Liver (tissue), 9 donors: ENCODE measurements around the gene MEN1. TPM values are rescaled to one million over a fixed set of nuclear protein-coding genes. Genes with fewer than 3 reads are reported as not detected.

Experiments used
- DNase-seq: peaks from one replicate; pipeline ENCODE4 v3.0.0-alpha.2; 2017; ENCODE audit warnings: low spot score
- H3K27ac ChIP-seq, 2 donors: one replicate each; pipeline ENCODE4 v1.7.0; 2013; ENCODE audit warnings: inconsistent platforms in 2 of 2, low read length in 2 of 2, control low read depth in 1 of 2, low read depth in 1 of 2, mild to moderate bottlenecking in 1 of 2
- H3K27me3 ChIP-seq, 4 donors: one replicate each; pipeline versions ENCODE4 v1.6.1 to v1.7.0; 2013; ENCODE audit warnings: low read length in 3 of 4, inconsistent platforms in 1 of 4, mild to moderate bottlenecking in 1 of 4, moderate library complexity in 1 of 4; ENCODE audit not compliant: control insufficient read depth in 4 of 4, insufficient read depth in 4 of 4
- H3K36me3 ChIP-seq, 4 donors: one replicate each; pipeline versions ENCODE4 v1.6.1 to v1.7.0; 2013; ENCODE audit warnings: low read length in 3 of 4, mild to moderate bottlenecking in 3 of 4, low read depth in 1 of 4, moderate library complexity in 1 of 4; ENCODE audit not compliant: control insufficient read depth in 4 of 4, insufficient read depth in 3 of 4
- H3K4me1 ChIP-seq, 4 donors: one replicate each; pipeline versions ENCODE4 v1.6.1 to v1.7.0; 2013; ENCODE audit warnings: low read length in 3 of 4, mild to moderate bottlenecking in 3 of 4, moderate library complexity in 1 of 4; ENCODE audit not compliant: control insufficient read depth in 4 of 4, insufficient read depth in 4 of 4
- H3K4me3 ChIP-seq, 3 donors: one replicate each; pipeline versions ENCODE4 v1.6.1 to v1.7.0; 2013; ENCODE audit warnings: low read length in 3 of 3, control low read depth in 1 of 3, low read depth in 1 of 3, mild to moderate bottlenecking in 1 of 3
- H3K9ac ChIP-seq, 2 donors: one replicate each; pipeline ENCODE4 v1.7.0; 2013; ENCODE audit warnings: low read length in 2 of 2, mild to moderate bottlenecking in 2 of 2, moderate library complexity in 2 of 2, control low read depth in 1 of 2, low read depth in 1 of 2
- H3K9me3 ChIP-seq, 4 donors: one replicate each; pipeline versions ENCODE4 v1.6.1 to v1.7.0; 2013; ENCODE audit warnings: low read length in 3 of 4; ENCODE audit not compliant: control insufficient read depth in 4 of 4
- EGR1 ChIP-seq, 2 donors: IDR thresholded peaks; 2 replicates each; pipeline ENCODE4 v1.6.1; 2016 to 2018; ENCODE audit warnings: antibody characterized with exemption in 2 of 2, low read depth in 2 of 2
- FOXA1 ChIP-seq: IDR thresholded peaks from 2 replicates; pipeline ENCODE4 v1.6.1; 2016; ENCODE audit warnings: antibody characterized with exemption
- GABPA ChIP-seq, 2 donors: IDR thresholded peaks in 1 of 2; conservative IDR thresholded peaks in 1 of 2; 2 replicates each; pipeline ENCODE4 v1.6.1; 2016; ENCODE audit warnings: antibody characterized with exemption in 2 of 2, mild to moderate bottlenecking in 1 of 2, moderate library complexity in 1 of 2
- HNF4A ChIP-seq, 2 donors: conservative IDR thresholded peaks; 2 replicates each; pipeline ENCODE4 v1.6.1; 2016; ENCODE audit warnings: antibody characterized with exemption in 2 of 2, mild to moderate bottlenecking in 2 of 2
- HNF4G ChIP-seq: IDR thresholded peaks from 2 replicates; pipeline ENCODE4 v1.6.1; 2016; ENCODE audit warnings: antibody characterized with exemption
- NR2F2 ChIP-seq: IDR thresholded peaks from 2 replicates; pipeline ENCODE4 v1.6.1; 2016; ENCODE audit warnings: antibody characterized with exemption
- RXRA ChIP-seq, 2 donors: IDR thresholded peaks; 2 replicates each; pipeline ENCODE4 v1.6.1; 2017 to 2018; ENCODE audit warnings: antibody characterized with exemption in 2 of 2, mild to moderate bottlenecking in 1 of 2
- SP1 ChIP-seq: IDR thresholded peaks from 2 replicates; pipeline ENCODE4 v1.6.1; 2018; ENCODE audit warnings: antibody characterized with exemption, mild to moderate bottlenecking
- TAF1 ChIP-seq: conservative IDR thresholded peaks from 2 replicates; pipeline ENCODE4 v1.6.1; 2016; ENCODE audit warnings: antibody characterized with exemption, mild to moderate bottlenecking
- YY1 ChIP-seq: IDR thresholded peaks from 2 replicates; pipeline ENCODE4 v1.6.1; 2016; ENCODE audit warnings: antibody characterized with exemption, mild to moderate bottlenecking
- WGBS: extraction: QIAGEN DNeasy Blood & Tissue Kit; methylation state at CpG from one replicate; pipeline ENCODE4 v1.1.7; 2013; 5-methylcytosine and 5-hydroxymethylcytosine counted together
- polyA plus RNA-seq, 2 donors: library from polyadenylated mRNA; stranded (reverse) in 1 of 2; unstranded in 1 of 2; fragments of 200-250 nt in 1 of 2; fragments of >200 nt in 1 of 2; fragmentation: Nextera tagmentation in 1 of 2; extraction: Ambion mirVana in 1 of 2; gene quantifications; one replicate each; pipeline versions ENCODE4 v1.2.1 to v1.2.3, GENCODE V29; 2013 to 2015
- total RNA-seq, 2 donors: library from RNA; depleted of rRNA; stranded (reverse); fragments of >200 nt; gene quantifications; one replicate each; pipeline ENCODE4 v1.2.3, GENCODE V29; 2014
- TF ChIP-seq, protein P1 (sequence below): fragments of 150-350 bp; IDR thresholded peaks from 2 replicates; pipeline ENCODE4 v1.5.1; 2017; ENCODE audit warnings: improper control_type of control experiment, low read depth, low read length; ENCODE audit not compliant: missing input control
- TF ChIP-seq, protein P2 (sequence below): IDR thresholded peaks from 2 replicates; pipeline ENCODE4 v1.6.1; 2016; ENCODE audit warnings: antibody characterized with exemption
- TF ChIP-seq, protein P3 (sequence below): IDR thresholded peaks from 2 replicates; pipeline ENCODE4 v1.6.1; 2016; ENCODE audit warnings: antibody characterized with exemption
- TF ChIP-seq, protein P4 (sequence below): IDR thresholded peaks from 2 replicates; pipeline ENCODE4 v1.6.1; 2016; ENCODE audit warnings: antibody characterized with exemption, mild to moderate bottlenecking
- TF ChIP-seq, protein P5 (sequence below): IDR thresholded peaks from 2 replicates; pipeline ENCODE4 v1.6.1; 2016; ENCODE audit warnings: antibody characterized with exemption
- donor health status: healthy.
- donor health status: healthy.
- donor health status: healthy.
- donor health status: healthy.
- donor health status: healthy.

Gene MEN1
- total and polyA plus RNA-seq, 4 donors: 9.0 to 15.1 (median 13.4) TPM

DNA sequence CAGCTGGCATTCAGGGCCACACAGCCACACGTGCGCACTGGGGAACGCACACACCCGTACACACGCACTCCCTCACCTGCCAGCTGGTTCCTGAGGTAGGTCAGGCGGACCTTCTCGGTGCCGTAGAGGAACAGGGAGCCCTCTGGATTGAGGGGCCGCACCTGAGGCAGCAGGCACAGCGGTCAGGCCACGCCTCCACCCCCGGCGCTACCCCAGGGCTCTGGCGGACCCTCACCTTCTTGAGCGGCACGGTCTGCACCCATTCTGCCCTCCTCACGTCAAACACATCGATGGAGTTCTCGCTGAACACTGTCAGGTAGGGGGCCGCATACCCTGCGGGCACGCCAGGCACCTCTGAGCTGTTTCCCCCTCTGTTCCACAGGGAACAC lies 17.1 kb upstream of the MEN1 start:
- WGBS: 94% methylated on average over 22 of the region's 22 CpGs
- no peaks in the 10 kb centered on the region for H3K36me3 ChIP-seq

More for the DNA sequence above, 17.1 kb upstream of the MEN1 start:
- Histone ChIP-seq H3K9ac (no peak overlapping the region), H3K4me3 (no peak overlapping the region), H3K9me3 (no peaks in the 10 kb centered on the region), H3K27ac (no peak overlapping the region), H3K27me3 (no peaks in the 10 kb centered on the region), H3K4me1 (no peaks in the 10 kb centered on the region)
- TF ChIP-seq HNF4A (conservative IDR thresholded peaks at IDR 0.05): no peak
- no peak for TF ChIP-seq GABPA (IDR thresholded peaks at IDR 0.05 in 1 of 2, conservative IDR thresholded peaks at IDR 0.05 in 1 of 2)
- TF ChIP-seq EGR1 (IDR thresholded peaks at IDR 0.05; ENCODE audit: low read depth in 2 of 2): no peak
- TF ChIP-seq, protein P1, sequence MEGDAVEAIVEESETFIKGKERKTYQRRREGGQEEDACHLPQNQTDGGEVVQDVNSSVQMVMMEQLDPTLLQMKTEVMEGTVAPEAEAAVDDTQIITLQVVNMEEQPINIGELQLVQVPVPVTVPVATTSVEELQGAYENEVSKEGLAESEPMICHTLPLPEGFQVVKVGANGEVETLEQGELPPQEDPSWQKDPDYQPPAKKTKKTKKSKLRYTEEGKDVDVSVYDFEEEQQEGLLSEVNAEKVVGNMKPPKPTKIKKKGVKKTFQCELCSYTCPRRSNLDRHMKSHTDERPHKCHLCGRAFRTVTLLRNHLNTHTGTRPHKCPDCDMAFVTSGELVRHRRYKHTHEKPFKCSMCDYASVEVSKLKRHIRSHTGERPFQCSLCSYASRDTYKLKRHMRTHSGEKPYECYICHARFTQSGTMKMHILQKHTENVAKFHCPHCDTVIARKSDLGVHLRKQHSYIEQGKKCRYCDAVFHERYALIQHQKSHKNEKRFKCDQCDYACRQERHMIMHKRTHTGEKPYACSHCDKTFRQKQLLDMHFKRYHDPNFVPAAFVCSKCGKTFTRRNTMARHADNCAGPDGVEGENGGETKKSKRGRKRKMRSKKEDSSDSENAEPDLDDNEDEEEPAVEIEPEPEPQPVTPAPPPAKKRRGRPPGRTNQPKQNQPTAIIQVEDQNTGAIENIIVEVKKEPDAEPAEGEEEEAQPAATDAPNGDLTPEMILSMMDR: no peak
- TF ChIP-seq NR2F2: no peak
- no peak for TF ChIP-seq FOXA1
- TF ChIP-seq, protein P2, sequence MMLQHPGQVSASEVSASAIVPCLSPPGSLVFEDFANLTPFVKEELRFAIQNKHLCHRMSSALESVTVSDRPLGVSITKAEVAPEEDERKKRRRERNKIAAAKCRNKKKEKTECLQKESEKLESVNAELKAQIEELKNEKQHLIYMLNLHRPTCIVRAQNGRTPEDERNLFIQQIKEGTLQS: no peak
- TF ChIP-seq RXRA (IDR thresholded peaks at IDR 0.05): no peak
- TF ChIP-seq TAF1: no peak
- TF ChIP-seq, protein P3, sequence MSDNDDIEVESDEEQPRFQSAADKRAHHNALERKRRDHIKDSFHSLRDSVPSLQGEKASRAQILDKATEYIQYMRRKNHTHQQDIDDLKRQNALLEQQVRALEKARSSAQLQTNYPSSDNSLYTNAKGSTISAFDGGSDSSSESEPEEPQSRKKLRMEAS: no peak
- no peak for TF ChIP-seq HNF4G
- TF ChIP-seq SP1: no peak
- TF ChIP-seq, protein P4, sequence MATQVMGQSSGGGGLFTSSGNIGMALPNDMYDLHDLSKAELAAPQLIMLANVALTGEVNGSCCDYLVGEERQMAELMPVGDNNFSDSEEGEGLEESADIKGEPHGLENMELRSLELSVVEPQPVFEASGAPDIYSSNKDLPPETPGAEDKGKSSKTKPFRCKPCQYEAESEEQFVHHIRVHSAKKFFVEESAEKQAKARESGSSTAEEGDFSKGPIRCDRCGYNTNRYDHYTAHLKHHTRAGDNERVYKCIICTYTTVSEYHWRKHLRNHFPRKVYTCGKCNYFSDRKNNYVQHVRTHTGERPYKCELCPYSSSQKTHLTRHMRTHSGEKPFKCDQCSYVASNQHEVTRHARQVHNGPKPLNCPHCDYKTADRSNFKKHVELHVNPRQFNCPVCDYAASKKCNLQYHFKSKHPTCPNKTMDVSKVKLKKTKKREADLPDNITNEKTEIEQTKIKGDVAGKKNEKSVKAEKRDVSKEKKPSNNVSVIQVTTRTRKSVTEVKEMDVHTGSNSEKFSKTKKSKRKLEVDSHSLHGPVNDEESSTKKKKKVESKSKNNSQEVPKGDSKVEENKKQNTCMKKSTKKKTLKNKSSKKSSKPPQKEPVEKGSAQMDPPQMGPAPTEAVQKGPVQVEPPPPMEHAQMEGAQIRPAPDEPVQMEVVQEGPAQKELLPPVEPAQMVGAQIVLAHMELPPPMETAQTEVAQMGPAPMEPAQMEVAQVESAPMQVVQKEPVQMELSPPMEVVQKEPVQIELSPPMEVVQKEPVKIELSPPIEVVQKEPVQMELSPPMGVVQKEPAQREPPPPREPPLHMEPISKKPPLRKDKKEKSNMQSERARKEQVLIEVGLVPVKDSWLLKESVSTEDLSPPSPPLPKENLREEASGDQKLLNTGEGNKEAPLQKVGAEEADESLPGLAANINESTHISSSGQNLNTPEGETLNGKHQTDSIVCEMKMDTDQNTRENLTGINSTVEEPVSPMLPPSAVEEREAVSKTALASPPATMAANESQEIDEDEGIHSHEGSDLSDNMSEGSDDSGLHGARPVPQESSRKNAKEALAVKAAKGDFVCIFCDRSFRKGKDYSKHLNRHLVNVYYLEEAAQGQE: no peak
- TF ChIP-seq, protein P5, sequence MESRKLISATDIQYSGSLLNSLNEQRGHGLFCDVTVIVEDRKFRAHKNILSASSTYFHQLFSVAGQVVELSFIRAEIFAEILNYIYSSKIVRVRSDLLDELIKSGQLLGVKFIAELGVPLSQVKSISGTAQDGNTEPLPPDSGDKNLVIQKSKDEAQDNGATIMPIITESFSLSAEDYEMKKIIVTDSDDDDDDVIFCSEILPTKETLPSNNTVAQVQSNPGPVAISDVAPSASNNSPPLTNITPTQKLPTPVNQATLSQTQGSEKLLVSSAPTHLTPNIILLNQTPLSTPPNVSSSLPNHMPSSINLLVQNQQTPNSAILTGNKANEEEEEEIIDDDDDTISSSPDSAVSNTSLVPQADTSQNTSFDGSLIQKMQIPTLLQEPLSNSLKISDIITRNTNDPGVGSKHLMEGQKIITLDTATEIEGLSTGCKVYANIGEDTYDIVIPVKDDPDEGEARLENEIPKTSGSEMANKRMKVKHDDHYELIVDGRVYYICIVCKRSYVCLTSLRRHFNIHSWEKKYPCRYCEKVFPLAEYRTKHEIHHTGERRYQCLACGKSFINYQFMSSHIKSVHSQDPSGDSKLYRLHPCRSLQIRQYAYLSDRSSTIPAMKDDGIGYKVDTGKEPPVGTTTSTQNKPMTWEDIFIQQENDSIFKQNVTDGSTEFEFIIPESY: no peak
- no peak for TF ChIP-seq YY1
- DNase-seq: no peak
